Epithelial cell of esophagus (primary cell): ENCODE measurements around the gene CDH9.

Experiments
- DNase-seq: peaks from one replicate; pipeline ENCODE4 v3.0.0; 2010; ENCODE audit warnings: low read depth
- H3K4me3 ChIP-seq: 2 replicates; pipeline ENCODE4 v1.5.1; 2011; ENCODE audit warnings: mild to moderate bottlenecking, low read length, control low read depth
- TF ChIP-seq, protein P1 (sequence below): IDR thresholded peaks from 2 replicates; pipeline ENCODE4 v1.5.1; 2011; ENCODE audit warnings: low read depth, mild to moderate bottlenecking, low read length, control low read depth, inconsistent platforms; ENCODE audit not compliant: insufficient read depth; ENCODE audit errors: missing control alignments

Gene CDH9

DNA sequence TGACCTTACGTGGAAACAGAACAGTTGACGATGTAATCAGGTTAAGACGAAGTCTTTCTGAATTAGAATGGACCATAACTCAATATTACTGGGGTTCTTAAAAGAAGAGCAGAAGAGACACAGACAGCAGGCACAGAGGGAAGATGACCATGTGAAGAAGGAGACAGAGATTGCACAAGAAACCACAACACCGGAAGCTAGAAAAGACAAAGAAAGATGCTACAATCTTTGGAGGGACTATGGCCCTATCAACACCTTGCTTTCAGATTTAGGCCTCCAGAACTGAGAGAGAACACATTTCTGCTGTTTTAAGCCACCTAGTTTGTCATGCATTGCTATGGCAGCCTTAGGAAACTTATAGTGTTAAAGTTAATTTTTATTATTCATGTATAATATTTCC is 27.1 kb downstream of the CDH9 start:
- H3K4me3 ChIP-seq = no peak overlapping the region
- no peak for DNase-seq
- TF ChIP-seq, protein P1, sequence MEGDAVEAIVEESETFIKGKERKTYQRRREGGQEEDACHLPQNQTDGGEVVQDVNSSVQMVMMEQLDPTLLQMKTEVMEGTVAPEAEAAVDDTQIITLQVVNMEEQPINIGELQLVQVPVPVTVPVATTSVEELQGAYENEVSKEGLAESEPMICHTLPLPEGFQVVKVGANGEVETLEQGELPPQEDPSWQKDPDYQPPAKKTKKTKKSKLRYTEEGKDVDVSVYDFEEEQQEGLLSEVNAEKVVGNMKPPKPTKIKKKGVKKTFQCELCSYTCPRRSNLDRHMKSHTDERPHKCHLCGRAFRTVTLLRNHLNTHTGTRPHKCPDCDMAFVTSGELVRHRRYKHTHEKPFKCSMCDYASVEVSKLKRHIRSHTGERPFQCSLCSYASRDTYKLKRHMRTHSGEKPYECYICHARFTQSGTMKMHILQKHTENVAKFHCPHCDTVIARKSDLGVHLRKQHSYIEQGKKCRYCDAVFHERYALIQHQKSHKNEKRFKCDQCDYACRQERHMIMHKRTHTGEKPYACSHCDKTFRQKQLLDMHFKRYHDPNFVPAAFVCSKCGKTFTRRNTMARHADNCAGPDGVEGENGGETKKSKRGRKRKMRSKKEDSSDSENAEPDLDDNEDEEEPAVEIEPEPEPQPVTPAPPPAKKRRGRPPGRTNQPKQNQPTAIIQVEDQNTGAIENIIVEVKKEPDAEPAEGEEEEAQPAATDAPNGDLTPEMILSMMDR = no peak

GRCh38 chr5:27010646-27011045 is 27.7 kb downstream of the CDH9 start:
- no peak overlapping the region for H3K4me3 ChIP-seq
- TF ChIP-seq, protein P1 = no peak
- no peak for DNase-seq

GRCh38 chr5:27009540-27009915 is 28.9 kb downstream of the CDH9 start:
- TF ChIP-seq, protein P1 = no peak
- no peak overlapping the region for H3K4me3 ChIP-seq
- peak; percentile 2 for DNase-seq

DNA sequence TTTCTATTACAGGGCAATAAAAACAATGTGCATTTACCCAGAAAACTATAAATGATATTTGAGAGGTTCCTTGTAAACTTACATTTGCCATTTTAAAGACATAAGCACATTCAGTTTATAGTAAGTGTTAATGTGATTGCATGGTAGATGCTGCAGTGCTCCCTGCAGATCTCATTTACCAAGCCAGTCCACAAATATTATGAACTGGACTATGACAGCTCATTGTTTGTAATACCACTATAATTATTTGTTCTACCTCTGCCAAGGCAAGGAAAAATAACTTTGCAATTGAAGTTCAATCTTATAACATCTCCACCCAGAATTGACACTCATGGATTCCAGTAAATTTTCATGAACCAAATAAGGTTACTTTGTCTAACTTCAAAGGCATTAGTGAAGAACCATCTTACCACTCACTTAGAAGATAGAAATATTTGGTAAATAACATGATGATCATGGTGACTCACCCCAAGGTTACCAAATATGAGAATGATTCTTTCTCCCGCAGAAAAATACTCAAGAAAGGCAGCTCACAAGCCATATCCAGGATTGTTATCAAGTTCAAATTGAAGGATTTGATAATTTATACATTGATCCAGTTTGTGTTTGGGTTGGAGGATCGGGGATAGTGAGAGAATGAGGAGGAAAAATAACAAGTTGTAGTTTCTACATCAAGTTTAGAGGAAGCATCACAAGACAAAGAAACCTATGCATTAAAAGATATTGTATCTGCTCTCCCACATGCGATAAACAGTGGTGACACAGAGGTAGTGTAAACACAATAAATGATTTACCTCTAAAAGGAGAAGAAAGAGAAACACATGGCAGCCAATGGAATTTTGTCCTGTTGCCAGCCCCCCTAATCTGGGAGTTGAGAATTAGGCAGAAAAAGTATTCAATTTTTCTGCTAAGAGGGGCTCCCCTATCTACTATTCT is 29.5 kb downstream of the CDH9 start:
- TF ChIP-seq, protein P1 = no peak
- no peak overlapping the region for H3K4me3 ChIP-seq
- DNase-seq = peak; percentile 31

DNA sequence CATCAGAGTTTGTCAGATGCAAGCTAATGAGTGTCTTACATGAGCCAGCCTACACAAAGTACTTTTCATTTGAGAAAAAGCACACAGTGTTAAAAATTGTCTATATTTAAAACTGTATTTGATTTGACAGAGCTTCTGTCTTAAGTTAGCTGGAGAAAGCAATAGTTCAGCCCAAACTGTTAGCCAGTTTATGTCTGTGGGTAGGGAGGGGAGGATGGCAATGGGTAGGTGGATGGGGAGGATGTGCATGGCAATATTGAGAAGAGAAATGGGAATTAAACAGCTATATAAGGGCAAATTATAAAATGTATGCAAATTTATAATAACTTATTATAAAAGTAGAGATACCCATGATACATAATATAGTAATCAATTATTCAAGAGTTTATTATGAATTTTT is 31.3 kb downstream of the CDH9 start:
- no peak for DNase-seq
- H3K4me3 ChIP-seq = no peak overlapping the region
- TF ChIP-seq, protein P1 = no peak

DNA sequence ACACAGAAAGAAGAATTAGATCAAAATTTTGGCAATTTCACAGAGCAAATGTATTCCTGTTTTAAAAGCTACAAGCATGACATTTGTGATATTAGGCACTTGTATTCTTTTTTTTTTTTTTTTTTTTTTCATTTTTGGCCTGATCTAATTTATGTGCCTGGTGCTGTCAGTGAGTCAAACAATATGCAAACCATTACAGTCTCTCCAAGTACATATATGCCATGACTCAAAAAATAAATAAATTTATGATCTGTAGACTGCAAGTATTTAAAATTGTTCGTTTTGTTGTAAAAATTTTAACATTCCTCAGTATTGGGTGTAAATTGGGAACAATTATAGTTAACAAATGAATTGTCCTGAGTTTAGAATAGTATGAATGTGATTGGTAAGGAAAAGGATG is 51.4 kb downstream of the CDH9 start:
- DNase-seq = no peak
- no peak overlapping the region for H3K4me3 ChIP-seq
- TF ChIP-seq, protein P1 = no peak

- H3K4me3 ChIP-seq = no peak overlapping the region
- no peak for DNase-seq
- TF ChIP-seq, protein P1 = no peak
Measured at GRCh38 chr5:26981750-26982149, 56.6 kb downstream of the CDH9 start.
